ENCODE data around the gene KIAA1586.
A peak's percentile ranks its signal among the peaks of the same experiment; 100 is the strongest.
"Not testable (repeated sequence)": the region's sequence is repeated elsewhere in the genome, so short reads cannot be mapped to it uniquely, and the experiment has no call there.

The KIAA1586 gene

GRCh38 chr6:57044568-57044967 is 1.9 kb upstream of the KIAA1586 start:
- no peak overlapping the region for H3K4me3 ChIP-seq (ENCODE audit: low read length)
- peaks cover 10% of the 10 kb centered on the region; the same call in 1 of the 2 replicates for H4K20me1 ChIP-seq (ENCODE audit: control insufficient read depth, insufficient read depth, low read depth, low read length)
- no peak overlapping the region for H3K4me2 ChIP-seq (ENCODE audit: low read length)
- H3K36me3 ChIP-seq (ENCODE audit: control insufficient read depth, low read length), result peaks cover 16% of the 10 kb centered on the region
- TF ChIP-seq CTCF (IDR thresholded peaks at IDR 0.05; ENCODE audit: low read depth, low read length, poor library complexity, severe bottlenecking) (no peak), EZH2phosphoT487 (IDR thresholded peaks at IDR 0.05; ENCODE audit: borderline replicate concordance, low read length) (no peak)
- no peaks in the 10 kb centered on the region for H3K27me3 ChIP-seq (ENCODE audit: control insufficient read depth, low read length)
- H3K79me2 ChIP-seq (ENCODE audit: control insufficient read depth, low read length), result peaks cover 18% of the 10 kb centered on the region
- no peaks in the 10 kb centered on the region; the same call in 1 of the 2 replicates for H3F3A ChIP-seq (ENCODE audit: control insufficient read depth, insufficient read depth)
- no peak overlapping the region for H3K27ac ChIP-seq (ENCODE audit: low read depth, low read length)
- no peaks in the 10 kb centered on the region for H3K9me2 ChIP-seq (replicated peaks; ENCODE audit: control insufficient read depth, low read length)
- H3K9me3 ChIP-seq (ENCODE audit: control insufficient read depth, insufficient read depth, low read length), result 0 out of 2 replicates have a peak, but pooled peaks cover 3% of the 10 kb centered on the region
- H3K4me1 ChIP-seq (ENCODE audit: control insufficient read depth, low read length), result peaks cover 25% of the 10 kb centered on the region

GRCh38 chr6:57047257-57047585 is 728 bp downstream of the KIAA1586 start:
- Histone ChIP-seq H4K20me1 (ENCODE audit: control insufficient read depth, insufficient read depth, low read depth, low read length) (peaks cover 15% of the 10 kb centered on the region; the same call in 1 of the 2 replicates), H3K36me3 (ENCODE audit: control insufficient read depth, low read length) (peaks cover 40% of the 10 kb centered on the region), H3K4me1 (ENCODE audit: control insufficient read depth, low read length) (peaks cover 27% of the 10 kb centered on the region), H3K79me2 (ENCODE audit: control insufficient read depth, low read length) (peaks cover 39% of the 10 kb centered on the region)
- not testable (repeated sequence) for H3K27ac ChIP-seq (ENCODE audit: low read depth, low read length); H3K9me3 ChIP-seq (ENCODE audit: control insufficient read depth, insufficient read depth, low read length); H3K4me3 ChIP-seq (ENCODE audit: low read length); H3K9me2 ChIP-seq (replicated peaks; ENCODE audit: control insufficient read depth, low read length); H3K27me3 ChIP-seq (ENCODE audit: control insufficient read depth, low read length); H3F3A ChIP-seq (ENCODE audit: control insufficient read depth, insufficient read depth); H3K4me2 ChIP-seq (ENCODE audit: low read length)

DNA sequence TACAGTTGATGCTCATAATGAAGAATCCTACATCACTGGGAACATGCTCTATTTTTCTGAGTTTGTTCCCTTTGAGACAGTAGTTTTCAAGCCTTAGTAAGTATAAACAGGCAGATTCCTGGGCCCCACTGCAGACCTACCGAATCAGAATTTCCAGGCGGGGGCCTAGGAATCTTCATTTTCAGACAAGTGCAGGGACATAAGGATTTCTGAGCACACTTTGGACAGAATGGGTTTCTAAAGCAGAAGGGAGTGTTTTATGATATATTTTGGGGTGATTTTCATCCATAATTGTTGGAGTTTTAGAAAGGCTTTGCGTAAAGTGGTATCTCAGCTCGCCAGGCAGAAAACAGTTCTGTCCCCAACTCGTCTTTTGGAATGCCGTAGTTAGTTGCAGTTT is 1.4 kb downstream of the KIAA1586 start:
- H4K20me1 ChIP-seq (ENCODE audit: control insufficient read depth, insufficient read depth, low read depth, low read length), result peaks cover 15% of the 10 kb centered on the region; the same call in 1 of the 2 replicates
- H3K4me1 ChIP-seq (ENCODE audit: control insufficient read depth, low read length), result peaks cover 27% of the 10 kb centered on the region
- not testable (repeated sequence) for H3K9me3 ChIP-seq (ENCODE audit: control insufficient read depth, insufficient read depth, low read length); H3K27ac ChIP-seq (ENCODE audit: low read depth, low read length); H3K9me2 ChIP-seq (replicated peaks; ENCODE audit: control insufficient read depth, low read length); H3K27me3 ChIP-seq (ENCODE audit: control insufficient read depth, low read length); H3F3A ChIP-seq (ENCODE audit: control insufficient read depth, insufficient read depth)
- peaks cover 46% of the 10 kb centered on the region for H3K36me3 ChIP-seq (ENCODE audit: control insufficient read depth, low read length)
- peak overlapping the region; percentile 63 for H3K4me3 ChIP-seq (ENCODE audit: low read length)
- H3K79me2 ChIP-seq (ENCODE audit: control insufficient read depth, low read length), result peaks cover 39% of the 10 kb centered on the region
- peak overlapping the region; percentile 74 for H3K4me2 ChIP-seq (ENCODE audit: low read length)

DNA sequence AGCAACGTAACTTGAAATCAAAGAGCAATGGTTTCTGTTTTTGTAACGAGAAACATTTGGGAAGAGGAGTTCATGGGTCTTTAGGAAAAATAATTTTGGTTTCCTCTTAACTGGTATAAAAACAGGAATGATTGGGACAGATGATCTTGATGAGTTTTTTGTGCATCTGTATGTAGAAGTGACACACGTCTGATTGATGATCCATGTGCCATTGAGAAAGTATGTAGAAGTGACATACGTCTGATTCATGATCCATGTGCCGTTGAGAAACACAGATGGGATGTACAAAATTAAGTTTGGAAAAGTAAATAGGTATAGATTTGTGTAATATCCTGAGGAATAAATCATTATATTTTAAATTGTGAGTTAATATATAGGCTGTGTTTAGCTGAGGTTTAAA is 2.1 kb downstream of the KIAA1586 start:
- peaks cover 15% of the 10 kb centered on the region; the same call in 1 of the 2 replicates for H4K20me1 ChIP-seq (ENCODE audit: control insufficient read depth, insufficient read depth, low read depth, low read length)

More for the DNA sequence above, 2.1 kb downstream of the KIAA1586 start:
- H3K4me3 ChIP-seq (ENCODE audit: low read length), result peak overlapping the region; percentile 63
- peak overlapping the region; percentile 74 for H3K4me2 ChIP-seq (ENCODE audit: low read length)
- no peak for TF ChIP-seq CTCF (IDR thresholded peaks at IDR 0.05; ENCODE audit: low read depth, low read length, poor library complexity, severe bottlenecking)
- no peak for TF ChIP-seq EZH2phosphoT487 (IDR thresholded peaks at IDR 0.05; ENCODE audit: borderline replicate concordance, low read length)
- peaks cover 39% of the 10 kb centered on the region for H3K79me2 ChIP-seq (ENCODE audit: control insufficient read depth, low read length)
- 0 out of 2 replicates have a peak, but pooled peaks cover 3% of the 10 kb centered on the region for H3K9me3 ChIP-seq (ENCODE audit: control insufficient read depth, insufficient read depth, low read length)
- peaks cover 52% of the 10 kb centered on the region for H3K36me3 ChIP-seq (ENCODE audit: control insufficient read depth, low read length)
- H3K27me3 ChIP-seq (ENCODE audit: control insufficient read depth, low read length), result no peaks in the 10 kb centered on the region
- H3F3A ChIP-seq (ENCODE audit: control insufficient read depth, insufficient read depth), result no peaks in the 10 kb centered on the region; the same call in 1 of the 2 replicates
- no peaks in the 10 kb centered on the region for H3K9me2 ChIP-seq (replicated peaks; ENCODE audit: control insufficient read depth, low read length)
- peaks cover 27% of the 10 kb centered on the region for H3K4me1 ChIP-seq (ENCODE audit: control insufficient read depth, low read length)
- H3K27ac ChIP-seq (ENCODE audit: low read depth, low read length), result no peak overlapping the region
